HUES64 (cell line): ENCODE results near the gene GPR108.
A peak's percentile ranks its signal among the peaks of the same experiment; 100 is the strongest.

Experiments used
- H3K27ac ChIP-seq: 2 replicates; pipeline ENCODE4 v1.7.0; 2013; ENCODE audit warnings: low read depth, low read length, inconsistent platforms
- H3K27me3 ChIP-seq: 2 replicates; pipeline ENCODE4 v1.6.1; 2013; ENCODE audit warnings: mild to moderate bottlenecking, low read length; ENCODE audit not compliant: insufficient read depth
- H3K36me3 ChIP-seq: 2 replicates; pipeline ENCODE4 v1.6.1; 2013; ENCODE audit warnings: mild to moderate bottlenecking, low read length; ENCODE audit not compliant: insufficient read depth
- H3K4me1 ChIP-seq: 2 replicates; pipeline ENCODE4 v1.6.1; 2013; ENCODE audit warnings: mild to moderate bottlenecking, low read length, moderate library complexity; ENCODE audit not compliant: insufficient read depth
- H3K4me3 ChIP-seq: 2 replicates; pipeline ENCODE4 v1.5.1; 2013; ENCODE audit warnings: mild to moderate bottlenecking, low read length, moderate library complexity
- H3K9ac ChIP-seq: 2 replicates; pipeline ENCODE4 v1.6.1; 2013; ENCODE audit warnings: mild to moderate bottlenecking, low read depth, low read length
- H3K9me3 ChIP-seq: 2 replicates; pipeline ENCODE4 v1.6.1; 2013; ENCODE audit warnings: low read depth, low read length; ENCODE audit not compliant: insufficient read depth
- WGBS: fragments of 150-250, 120-280 bp; methylation state at CpG from one replicate; pipeline ENCODE4 v1.1.7; 2013; ENCODE audit warnings: missing lambda C conversion rate; 5-methylcytosine and 5-hydroxymethylcytosine counted together

GPR108 gene

GRCh38 chr19:6735181-6735911 lies 2.0 kb downstream of the GPR108 start:
- 32% methylated on average over 15 of the region's 15 CpGs for WGBS
- peak overlapping the region; percentile 62; the same call in 1 of the 2 replicates for H3K27ac ChIP-seq
- H3K9ac ChIP-seq = peak overlapping the region; percentile 47
- peaks cover 26% of the 10 kb centered on the region for H3K4me1 ChIP-seq
- peak overlapping the region; percentile 74 for H3K4me3 ChIP-seq
- H3K36me3 ChIP-seq = no peaks in the 10 kb centered on the region
- H3K9me3 ChIP-seq = no peaks in the 10 kb centered on the region
- H3K27me3 ChIP-seq = no peaks in the 10 kb centered on the region

GRCh38 chr19:6734096-6734696 lies 3.2 kb downstream of the GPR108 start:
- Histone ChIP-seq H3K36me3 (no peaks in the 10 kb centered on the region), H3K27ac (no peak overlapping the region), H3K9ac (no peak overlapping the region), H3K27me3 (no peaks in the 10 kb centered on the region), H3K9me3 (no peaks in the 10 kb centered on the region), H3K4me3 (no peak overlapping the region), H3K4me1 (peaks cover 26% of the 10 kb centered on the region)
- whole genome bisulfite sequencing = 89% methylated on average over 20 of the region's 20 CpGs

GRCh38 chr19:6733338-6734095 lies 3.9 kb downstream of the GPR108 start:
- Histone ChIP-seq H3K9me3 (no peaks in the 10 kb centered on the region), H3K27me3 (no peaks in the 10 kb centered on the region), H3K4me1 (peaks cover 19% of the 10 kb centered on the region), H3K4me3 (no peak overlapping the region), H3K36me3 (no peaks in the 10 kb centered on the region), H3K9ac (no peak overlapping the region), H3K27ac (no peak overlapping the region)
- 91% methylated on average over 29 of the region's 29 CpGs for WGBS

GRCh38 chr19:6732803-6733337 lies 4.5 kb downstream of the GPR108 start:
- Histone ChIP-seq H3K27me3 (no peaks in the 10 kb centered on the region), H3K4me3 (no peak overlapping the region), H3K4me1 (peaks cover 12% of the 10 kb centered on the region), H3K9me3 (no peaks in the 10 kb centered on the region), H3K27ac (no peak overlapping the region), H3K36me3 (no peaks in the 10 kb centered on the region), H3K9ac (no peak overlapping the region)
- 95% methylated on average over 21 of the region's 21 CpGs for WGBS

- H3K27me3 ChIP-seq = no peaks in the 10 kb centered on the region
- no peaks in the 10 kb centered on the region for H3K9me3 ChIP-seq
- WGBS = 93% methylated on average over 22 of the region's 22 CpGs
- H3K9ac ChIP-seq = no peak overlapping the region
- H3K36me3 ChIP-seq = no peaks in the 10 kb centered on the region
- H3K4me1 ChIP-seq = 0 out of 2 replicates have a peak, but pooled peaks cover 12% of the 10 kb centered on the region
- H3K4me3 ChIP-seq = no peak overlapping the region
- H3K27ac ChIP-seq = no peak overlapping the region
These were observed 5.6 kb downstream of the GPR108 start for GRCh38 chr19:6731822-6732221.

- H3K4me1 ChIP-seq = 0 out of 2 replicates have a peak, but pooled peaks cover 11% of the 10 kb centered on the region
- H3K9me3 ChIP-seq = no peaks in the 10 kb centered on the region
- H3K27ac ChIP-seq = no peak overlapping the region
- 95% methylated on average over 30 of the region's 30 CpGs for WGBS
- no peaks in the 10 kb centered on the region for H3K27me3 ChIP-seq
- H3K9ac ChIP-seq = no peak overlapping the region
- no peaks in the 10 kb centered on the region for H3K36me3 ChIP-seq
- H3K4me3 ChIP-seq = no peak overlapping the region
These were observed 6.3 kb downstream of the GPR108 start for GRCh38 chr19:6730941-6731670.

- H3K27me3 ChIP-seq = no peaks in the 10 kb centered on the region
- 89% methylated on average over 23 of the region's 27 CpGs for WGBS
- H3K4me1 ChIP-seq = 0 out of 2 replicates have a peak, but pooled peaks cover 3% of the 10 kb centered on the region
- H3K9me3 ChIP-seq = no peaks in the 10 kb centered on the region
- no peaks in the 10 kb centered on the region for H3K36me3 ChIP-seq
- H3K4me3 ChIP-seq = peak overlapping the region; percentile 33
- H3K9ac ChIP-seq = no peak overlapping the region
- no peak overlapping the region for H3K27ac ChIP-seq
These were observed 7.1 kb downstream of the GPR108 start for GRCh38 chr19:6730153-6730804.

GRCh38 chr19:6729573-6730152 lies 7.7 kb downstream of the GPR108 start:
- Histone ChIP-seq H3K4me3 (peak overlapping the region; percentile 33), H3K36me3 (no peaks in the 10 kb centered on the region), H3K9ac (no peak overlapping the region), H3K27ac (no peak overlapping the region), H3K4me1 (no peaks in the 10 kb centered on the region), H3K27me3 (no peaks in the 10 kb centered on the region), H3K9me3 (no peaks in the 10 kb centered on the region)
- 95% methylated on average over 23 of the region's 23 CpGs for WGBS

- H3K27ac ChIP-seq = no peak overlapping the region
- no peaks in the 10 kb centered on the region for H3K4me1 ChIP-seq
- no peak overlapping the region for H3K4me3 ChIP-seq
- H3K9me3 ChIP-seq = no peaks in the 10 kb centered on the region
- no peaks in the 10 kb centered on the region for H3K36me3 ChIP-seq
- H3K27me3 ChIP-seq = no peaks in the 10 kb centered on the region
- H3K9ac ChIP-seq = no peak overlapping the region
- 83% methylated on average over 8 of the region's 8 CpGs for WGBS
These were observed 9.0 kb downstream of the GPR108 start for GRCh38 chr19:6728346-6728745.
